ENCODE measurements around the gene LAS1L.
"Not testable (repeated sequence)": the region's sequence is repeated elsewhere in the genome, so short reads cannot be mapped to it uniquely, and the experiment has no call there.

LAS1L gene

GRCh38 chrX:65517923-65518322 is 16.7 kb downstream of the LAS1L start:
- no peak for DNase-seq (ENCODE audit: low read depth in 2 of 2)

DNA sequence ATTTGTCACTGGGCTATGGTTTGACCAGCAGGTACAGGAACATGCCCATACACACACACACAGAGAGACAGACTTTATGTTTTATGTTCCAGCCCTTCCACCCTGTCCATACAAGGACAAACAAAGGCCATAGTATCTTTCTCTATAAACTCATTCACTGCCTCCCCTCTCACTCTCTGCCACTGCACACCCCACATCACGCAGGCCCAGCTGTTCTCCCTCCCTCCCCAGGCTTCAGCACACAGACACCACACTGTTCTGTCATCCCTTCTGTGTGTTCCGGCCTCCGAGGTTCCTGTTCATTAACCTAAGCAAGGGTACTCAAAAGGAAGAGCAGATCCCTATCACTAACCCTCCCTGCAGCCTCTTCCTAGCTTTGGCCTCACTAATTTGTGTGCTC is 17.8 kb downstream of the LAS1L start:
- DNase-seq (ENCODE audit: low read depth in 2 of 2): no peak

GRCh38 chrX:65513610-65514009 is 21.0 kb downstream of the LAS1L start:
- DNase-seq (ENCODE audit: low read depth in 2 of 2): no peak

DNA sequence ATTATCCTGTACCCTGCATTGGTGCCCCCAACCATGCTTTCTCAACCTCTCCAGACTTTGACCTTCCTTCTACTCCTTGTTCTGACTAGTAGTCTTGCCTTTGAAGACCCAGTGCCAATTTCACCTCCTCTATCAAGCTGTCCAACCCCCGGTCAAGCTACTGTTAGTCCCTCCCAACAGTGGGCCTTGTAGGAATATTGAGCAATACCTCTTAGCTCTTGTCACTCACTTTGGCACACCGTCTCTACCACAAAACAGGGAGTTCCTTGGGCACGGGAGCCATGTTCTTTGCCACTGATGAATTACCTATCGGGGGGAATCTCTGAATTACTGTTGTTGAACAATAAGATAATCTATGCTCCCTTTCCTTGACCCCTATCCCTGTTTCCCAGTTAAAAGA is 25.2 kb downstream of the LAS1L start:
- DNase-seq (ENCODE audit: low read depth in 2 of 2): no peak

DNA sequence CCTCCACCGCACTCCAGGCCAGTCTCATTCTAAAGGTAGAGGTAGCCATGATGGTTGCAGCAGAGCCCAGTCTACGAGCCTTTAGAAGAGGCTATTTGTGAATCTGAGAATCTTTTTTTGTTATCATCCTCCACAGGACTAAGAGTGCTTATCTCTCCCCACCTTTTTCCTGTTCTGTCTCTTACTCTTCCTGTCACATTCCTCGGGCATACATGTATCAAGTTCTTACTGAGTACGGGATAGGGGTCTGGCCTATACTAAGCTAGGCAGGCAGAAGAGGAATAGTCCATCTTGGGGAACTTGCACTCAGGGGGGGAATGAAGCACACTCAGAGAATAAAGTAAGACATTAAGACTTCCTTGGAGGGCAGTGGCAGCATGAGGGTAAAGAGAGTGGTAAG is 25.7 kb downstream of the LAS1L start:
- DNase-seq (ENCODE audit: low read depth in 2 of 2): no peak

DNA sequence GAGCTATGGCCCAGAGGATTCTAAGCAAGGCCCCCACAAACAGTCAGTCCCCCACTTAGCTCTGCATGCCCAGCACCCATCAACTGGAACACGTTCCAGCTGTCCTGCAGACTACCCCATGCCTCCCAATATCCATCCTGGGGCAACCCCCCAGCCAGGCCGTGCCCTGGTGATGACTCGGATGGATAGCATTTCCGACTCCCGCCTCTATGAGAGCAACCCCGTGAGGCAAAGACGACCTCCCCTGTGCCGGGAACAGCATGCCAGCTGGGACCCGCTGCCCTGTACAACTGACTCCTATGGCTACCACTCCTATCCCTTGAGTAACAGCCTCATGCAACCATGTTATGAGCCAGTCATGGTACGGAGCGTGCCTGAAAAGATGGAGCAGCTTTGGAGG is 32.0 kb downstream of the LAS1L start:
- DNase-seq (ENCODE audit: low read depth in 2 of 2): no peak

GRCh38 chrX:65493431-65493830 is 41.2 kb downstream of the LAS1L start:
- no peak for DNase-seq (ENCODE audit: low read depth in 2 of 2)

GRCh38 chrX:65491620-65492019 is 43.0 kb downstream of the LAS1L start:
- DNase-seq (ENCODE audit: low read depth in 2 of 2): no peak

- no peak for DNase-seq (ENCODE audit: low read depth in 2 of 2)
Measured at GRCh38 chrX:65488495-65488894, 46.1 kb downstream of the LAS1L start.

DNA sequence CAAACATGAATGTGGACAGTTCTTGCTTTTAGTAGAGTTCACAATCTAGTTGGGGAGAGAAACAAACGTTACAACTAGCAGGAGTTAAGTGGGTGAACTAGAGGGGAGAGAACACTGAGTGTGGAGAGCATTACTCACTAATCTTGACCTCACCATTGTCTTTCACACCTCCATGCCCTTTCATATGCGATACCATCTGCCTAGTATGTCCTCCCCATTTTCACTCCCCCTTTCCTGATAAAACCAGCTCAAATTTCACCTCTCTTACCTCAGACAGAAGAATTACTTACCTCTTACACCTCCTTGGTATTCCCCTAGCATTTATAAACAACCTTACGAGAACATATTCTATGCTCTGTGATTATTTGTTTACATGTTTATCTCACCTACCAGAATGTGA is 53.6 kb downstream of the LAS1L start:
- no peak for DNase-seq (ENCODE audit: low read depth in 2 of 2)

DNA sequence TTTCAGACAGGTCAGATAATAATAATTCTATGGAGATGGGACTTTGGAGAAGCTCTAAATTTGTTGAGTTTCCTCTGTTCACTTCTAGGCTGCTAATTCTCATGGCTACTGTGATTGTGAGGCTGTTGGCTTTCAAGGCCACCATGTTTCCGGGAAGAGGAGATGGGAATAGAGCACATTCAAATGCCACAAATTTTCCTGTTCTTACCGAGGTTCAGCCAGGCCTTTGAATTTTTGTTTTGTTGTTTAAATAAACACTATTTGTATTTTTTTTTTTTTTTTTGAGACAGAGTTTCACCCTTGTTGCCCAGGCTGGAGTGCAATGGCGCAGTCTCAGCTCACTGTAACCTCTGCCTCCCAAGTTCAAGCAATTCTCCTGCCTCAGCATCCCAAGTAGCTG is 55.5 kb downstream of the LAS1L start:
- DNase-seq (ENCODE audit: low read depth in 2 of 2): not testable (repeated sequence)

GRCh38 chrX:65476564-65476963 is 58.0 kb downstream of the LAS1L start:
- no peak for DNase-seq (ENCODE audit: low read depth in 2 of 2)

DNA sequence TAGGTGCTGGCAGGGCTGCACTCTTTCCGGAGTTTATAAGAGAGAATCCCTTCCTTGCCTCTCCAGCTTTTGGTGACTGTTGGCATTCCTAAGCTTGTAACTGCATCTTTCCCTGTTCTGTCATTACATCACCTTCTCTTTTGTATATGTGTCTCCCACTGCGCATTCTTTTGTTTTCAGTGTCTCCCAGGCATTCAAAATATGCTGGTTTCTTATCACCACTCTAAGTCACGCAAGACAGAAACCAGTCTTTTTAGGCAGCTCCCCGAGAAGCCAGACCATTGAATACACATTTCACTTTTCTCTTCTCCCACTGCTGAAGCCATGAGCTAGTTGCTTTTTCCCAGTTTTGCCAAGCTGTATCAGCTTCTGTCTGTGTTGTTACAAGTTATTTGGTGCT is 71.0 kb downstream of the LAS1L start:
- no peak for DNase-seq (ENCODE audit: low read depth in 2 of 2)
